NCI-H2227 (cell line): ENCODE results near the gene ADAP2.
"Not testable (repeated sequence)": the region's sequence is repeated elsewhere in the genome, so short reads cannot be mapped to it uniquely, and the experiment has no call there.

ENCODE experiments used
- DNase-seq: peaks from one replicate; lab custom pipeline; 2025; ENCODE audit not compliant: unreplicated experiment; lab: John Stamatoyannopoulos, UW

The ADAP2 gene

DNA sequence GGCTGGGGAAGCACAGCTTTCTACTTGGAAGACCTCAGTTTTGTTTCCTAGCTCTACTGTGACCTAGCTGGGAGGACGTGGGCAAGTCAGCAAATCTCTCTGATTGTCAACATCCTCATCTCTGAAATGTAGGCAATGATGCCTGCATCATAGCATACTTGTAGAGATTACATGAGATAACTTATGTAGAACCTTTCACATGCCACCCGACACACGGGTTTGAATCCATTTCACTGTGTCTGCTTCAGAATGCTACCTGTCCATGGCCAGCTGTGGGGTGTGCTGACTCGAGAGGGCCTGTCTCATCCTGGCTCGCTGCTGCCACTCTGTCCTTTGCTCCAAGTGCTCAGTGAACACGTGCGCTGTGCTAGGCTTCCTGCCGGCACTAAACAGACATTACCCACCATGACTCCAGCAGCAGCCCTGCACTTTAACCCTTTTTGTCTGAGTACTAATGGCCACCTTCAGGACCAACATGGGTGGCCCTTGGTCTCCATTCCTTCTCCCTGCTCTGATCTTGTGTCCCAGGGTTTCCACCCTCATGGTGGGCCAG, 7.4 kb downstream of the ADAP2 start:
- no peak for DNase-seq

GRCh38 chr17:30929861-30930260, 8.1 kb downstream of the ADAP2 start:
- not testable (repeated sequence) for DNase-seq

DNA sequence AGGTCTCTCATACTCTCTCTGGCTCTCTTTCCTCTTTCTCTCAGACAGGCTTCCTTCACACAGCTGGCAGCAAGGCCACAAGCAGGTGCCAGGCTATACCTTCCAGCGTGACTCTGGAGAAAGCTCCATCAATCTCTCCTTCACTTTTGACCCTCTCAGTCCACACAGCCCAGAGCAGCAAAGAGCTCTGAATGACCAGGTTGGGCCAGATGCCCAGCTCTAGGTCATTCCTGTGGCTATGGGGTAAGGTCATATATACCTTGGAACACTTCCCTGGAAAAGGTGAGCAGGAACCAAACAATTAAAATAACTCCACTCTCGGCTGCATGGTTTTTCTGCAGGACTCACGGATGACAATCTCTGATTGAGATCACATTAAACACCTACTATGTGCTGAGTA, 8.8 kb downstream of the ADAP2 start:
- DNase-seq: no peak

DNA sequence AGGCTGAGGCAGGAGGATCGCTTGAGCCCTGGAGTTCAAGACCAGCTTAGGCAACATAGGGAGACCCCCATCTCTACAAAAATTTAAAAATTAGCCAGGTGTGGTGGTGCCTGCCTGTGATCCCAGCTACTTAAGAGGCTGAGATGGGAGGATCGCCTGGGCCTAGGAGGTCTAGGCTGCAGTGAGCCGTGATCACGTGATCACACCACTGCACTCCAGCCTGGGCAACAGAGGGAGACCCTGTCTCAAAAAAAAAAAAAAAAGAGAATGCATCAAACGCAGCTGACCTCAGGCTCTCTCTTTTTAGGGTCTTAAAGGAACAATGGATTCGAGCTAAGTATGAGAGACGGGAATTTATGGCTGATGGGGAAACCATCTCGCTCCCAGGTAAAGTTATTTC, 9.8 kb downstream of the ADAP2 start:
- not testable (repeated sequence) for DNase-seq

- no peak for DNase-seq
Observed at GRCh38 chr17:30933966-30934365, 12.2 kb downstream of the ADAP2 start.

DNA sequence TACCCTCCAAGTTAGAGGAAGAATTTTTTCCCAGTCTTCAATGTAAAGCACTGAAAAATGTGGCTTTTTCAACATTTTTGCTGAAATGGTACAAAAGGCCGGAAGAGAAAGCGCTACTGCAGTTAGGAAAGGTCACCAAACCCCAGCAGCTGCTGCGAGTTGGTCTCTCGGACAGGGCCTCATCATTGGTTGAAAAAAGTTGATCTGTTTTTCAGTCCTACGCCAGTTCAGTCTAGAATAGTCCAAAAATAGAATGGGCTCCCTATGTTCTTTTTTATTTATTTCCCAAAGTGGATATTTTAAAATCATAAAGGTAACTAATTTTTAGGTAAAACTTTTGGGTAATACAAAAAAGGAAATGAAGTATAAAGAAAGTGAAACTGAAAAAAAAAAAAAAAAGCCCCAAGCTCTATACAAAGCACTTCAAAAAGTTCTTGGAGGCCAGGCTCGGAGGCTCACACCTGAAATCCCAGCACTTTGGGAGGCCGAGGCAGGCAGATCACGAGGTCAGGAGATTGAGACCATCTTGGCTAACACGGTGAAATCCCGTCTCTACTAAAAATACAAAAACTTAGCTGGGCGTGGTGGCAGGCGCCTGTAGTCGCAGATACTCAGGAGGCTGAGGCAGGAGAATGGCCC, 17.4 kb downstream of the ADAP2 start:
- DNase-seq: no peak

GRCh38 chr17:30942308-30943079, 20.7 kb downstream of the ADAP2 start:
- DNase-seq: no peak

DNA sequence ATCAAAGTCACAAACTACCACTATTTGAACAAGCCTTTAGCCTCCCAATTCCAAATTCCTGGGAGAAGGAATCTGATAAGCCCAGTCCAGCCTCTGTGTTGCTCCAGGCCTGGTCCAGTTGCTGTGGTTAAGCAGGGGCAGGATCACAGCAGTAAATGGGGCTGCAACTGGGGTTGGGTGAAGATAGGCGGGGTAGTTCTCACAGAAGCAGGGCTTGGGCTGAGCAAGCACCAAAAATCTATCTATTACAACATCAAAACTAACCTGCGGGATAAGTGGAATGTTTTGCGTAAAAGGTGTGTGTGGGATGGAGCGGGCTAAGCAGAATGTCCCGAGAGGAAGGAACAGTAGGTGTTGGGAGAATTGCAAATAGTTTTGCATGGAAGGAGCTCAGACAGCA, 26.1 kb downstream of the ADAP2 start:
- no peak for DNase-seq

GRCh38 chr17:30950189-30950588, 28.4 kb downstream of the ADAP2 start:
- DNase-seq: no peak

- peak; percentile 42 for DNase-seq
Observed at GRCh38 chr17:30950669-30951399, 29.1 kb downstream of the ADAP2 start.

GRCh38 chr17:30952638-30953393, 31.1 kb downstream of the ADAP2 start:
- no peak for DNase-seq

- DNase-seq: no peak
Observed at GRCh38 chr17:30954046-30954830, 32.5 kb downstream of the ADAP2 start.

DNA sequence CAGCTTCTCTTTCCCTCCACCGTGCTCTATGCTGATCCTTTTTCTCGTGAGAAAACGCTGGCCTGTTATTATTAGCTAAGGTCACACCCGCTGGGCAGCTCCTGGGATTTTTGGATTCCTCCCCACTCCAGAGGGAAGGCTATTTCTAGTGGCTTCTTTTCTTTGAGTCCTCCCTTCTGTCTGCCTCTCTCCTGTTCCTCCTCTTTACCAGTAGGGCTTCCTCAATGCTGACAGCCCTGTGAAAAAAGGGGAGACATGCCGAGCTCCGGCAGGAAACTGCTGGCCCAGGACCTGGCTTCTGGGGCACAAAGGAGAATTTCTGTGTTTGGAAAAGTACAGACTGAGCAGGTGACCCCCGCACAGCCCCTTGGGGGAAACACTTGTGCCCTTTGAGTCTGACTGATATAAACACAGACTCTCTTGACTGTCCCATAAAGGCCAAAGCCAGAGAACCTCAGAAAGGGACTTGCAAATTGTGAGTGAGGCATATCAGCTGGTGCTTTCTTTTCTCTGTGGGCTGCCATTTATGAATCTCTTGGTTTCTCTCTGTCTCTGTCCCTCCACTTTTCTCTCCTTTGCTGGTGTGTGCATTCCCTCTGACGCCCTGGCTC, 35.1 kb downstream of the ADAP2 start:
- DNase-seq: peak; percentile 3

DNA sequence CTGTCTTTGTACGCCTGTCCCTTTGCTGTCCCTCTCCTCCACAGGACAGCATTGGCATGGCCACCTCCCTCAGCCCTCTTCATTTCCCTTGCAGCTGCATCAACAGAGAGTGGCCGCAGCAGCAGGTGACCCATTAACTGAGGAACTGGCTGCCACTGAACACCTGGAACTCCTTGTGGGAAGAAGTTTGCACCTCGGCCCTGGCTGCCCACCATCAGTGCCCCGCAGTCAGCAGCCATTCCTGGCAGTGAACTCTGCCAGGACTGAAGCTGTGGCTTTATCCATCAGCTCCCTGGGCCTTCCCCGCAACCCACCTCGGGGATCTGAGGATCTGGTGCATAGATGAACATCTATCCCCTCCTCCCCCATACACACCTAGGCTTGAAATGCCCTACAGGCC, 36.0 kb downstream of the ADAP2 start:
- DNase-seq: no peak

GRCh38 chr17:30958187-30958586, 36.4 kb downstream of the ADAP2 start:
- no peak for DNase-seq

DNA sequence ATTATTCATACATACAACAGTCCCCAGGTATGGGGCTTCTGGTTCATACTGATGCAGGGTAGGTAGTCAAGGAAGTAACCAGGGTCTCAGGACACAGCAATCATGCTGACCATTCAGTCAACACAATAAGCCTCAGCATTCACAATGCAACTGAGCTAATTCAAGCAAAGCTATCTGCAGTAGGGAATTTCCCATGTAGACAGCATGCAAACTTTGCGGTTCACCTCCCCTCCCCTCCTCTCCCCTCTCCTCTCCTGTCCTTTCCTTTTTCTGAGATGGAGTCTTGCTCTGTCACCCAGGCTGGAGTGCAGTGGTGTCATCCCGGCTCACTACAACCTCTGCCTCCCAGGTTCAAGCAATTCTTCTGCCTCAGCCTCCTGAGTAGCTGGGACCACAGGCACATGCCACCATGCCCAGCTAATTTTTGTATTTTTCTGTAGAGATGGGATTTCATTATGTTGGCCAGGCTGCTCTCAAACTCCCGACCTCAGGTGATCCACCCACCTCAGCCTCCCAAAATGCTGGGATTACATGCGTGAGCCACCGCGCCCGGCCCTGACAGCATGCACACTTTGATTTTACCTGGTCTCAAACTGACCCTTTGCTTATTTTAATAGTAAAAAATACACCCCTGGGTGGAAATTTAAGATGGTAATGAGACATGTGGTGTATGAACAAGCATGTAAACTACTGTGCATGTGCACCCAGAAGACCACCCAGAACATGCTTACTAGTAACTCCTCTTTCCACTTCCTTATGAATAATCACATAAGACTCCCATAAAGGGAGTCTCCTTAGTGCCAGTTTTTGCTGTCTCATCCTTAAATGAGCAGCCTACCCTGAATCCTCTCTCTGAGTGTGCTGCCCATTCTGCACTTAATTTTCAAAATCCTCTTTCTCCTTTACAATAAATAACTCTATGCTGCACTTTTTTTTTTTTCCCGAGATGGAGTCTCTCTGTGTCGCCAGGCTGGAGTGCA, 39.8 kb downstream of the ADAP2 start:
- no peak for DNase-seq

GRCh38 chr17:30964312-30964711, 42.6 kb downstream of the ADAP2 start:
- not testable (repeated sequence) for DNase-seq

DNA sequence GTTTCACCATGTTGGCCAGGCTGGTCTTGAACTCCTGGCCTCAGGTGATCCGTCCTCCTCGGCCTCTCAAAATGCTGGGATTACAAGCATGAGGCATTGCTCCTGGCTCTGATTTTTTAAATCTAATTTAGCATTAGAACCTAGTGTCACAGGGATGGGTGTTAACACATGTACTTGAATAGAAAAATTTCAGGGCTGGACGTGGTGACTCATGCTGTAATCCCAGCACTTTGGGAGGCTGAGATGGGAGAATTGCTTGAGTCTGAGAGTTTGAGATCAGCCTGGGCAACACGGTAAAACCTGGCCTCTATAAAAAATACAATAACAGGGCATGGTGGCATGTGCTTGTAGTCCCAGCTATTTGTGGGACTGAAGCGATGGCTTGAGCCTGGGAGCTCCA, 43.1 kb downstream of the ADAP2 start:
- no peak for DNase-seq

DNA sequence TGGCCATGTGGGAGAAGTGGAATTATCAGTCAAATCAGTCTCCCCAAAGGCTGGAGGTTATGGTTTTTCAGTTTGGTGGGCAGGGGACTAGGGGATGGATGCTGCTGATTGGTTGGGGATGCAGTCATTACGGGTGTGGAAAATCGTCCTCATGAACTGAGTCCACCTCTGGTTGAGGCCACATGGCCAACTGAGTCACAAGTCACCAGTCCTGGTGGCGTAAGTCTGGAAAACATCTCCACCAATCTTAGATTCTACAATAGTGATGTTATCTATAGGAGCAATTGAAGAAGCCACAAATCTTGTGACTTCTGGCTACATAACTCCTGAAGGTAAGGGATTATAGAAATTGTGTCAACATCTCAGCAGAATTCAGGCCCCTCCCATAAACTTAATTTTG, 43.9 kb downstream of the ADAP2 start:
- no peak for DNase-seq
